NCI-H345 (cell line): Measurements from ENCODE around the gene CXCL3.
"Not testable (repeated sequence)": the region's sequence is repeated elsewhere in the genome, so short reads cannot be mapped to it uniquely, and the experiment has no call there.

Experiments
- DNase-seq: peaks from one replicate; lab custom pipeline; 2025; lab: John Stamatoyannopoulos, UW

CXCL3 gene

DNA sequence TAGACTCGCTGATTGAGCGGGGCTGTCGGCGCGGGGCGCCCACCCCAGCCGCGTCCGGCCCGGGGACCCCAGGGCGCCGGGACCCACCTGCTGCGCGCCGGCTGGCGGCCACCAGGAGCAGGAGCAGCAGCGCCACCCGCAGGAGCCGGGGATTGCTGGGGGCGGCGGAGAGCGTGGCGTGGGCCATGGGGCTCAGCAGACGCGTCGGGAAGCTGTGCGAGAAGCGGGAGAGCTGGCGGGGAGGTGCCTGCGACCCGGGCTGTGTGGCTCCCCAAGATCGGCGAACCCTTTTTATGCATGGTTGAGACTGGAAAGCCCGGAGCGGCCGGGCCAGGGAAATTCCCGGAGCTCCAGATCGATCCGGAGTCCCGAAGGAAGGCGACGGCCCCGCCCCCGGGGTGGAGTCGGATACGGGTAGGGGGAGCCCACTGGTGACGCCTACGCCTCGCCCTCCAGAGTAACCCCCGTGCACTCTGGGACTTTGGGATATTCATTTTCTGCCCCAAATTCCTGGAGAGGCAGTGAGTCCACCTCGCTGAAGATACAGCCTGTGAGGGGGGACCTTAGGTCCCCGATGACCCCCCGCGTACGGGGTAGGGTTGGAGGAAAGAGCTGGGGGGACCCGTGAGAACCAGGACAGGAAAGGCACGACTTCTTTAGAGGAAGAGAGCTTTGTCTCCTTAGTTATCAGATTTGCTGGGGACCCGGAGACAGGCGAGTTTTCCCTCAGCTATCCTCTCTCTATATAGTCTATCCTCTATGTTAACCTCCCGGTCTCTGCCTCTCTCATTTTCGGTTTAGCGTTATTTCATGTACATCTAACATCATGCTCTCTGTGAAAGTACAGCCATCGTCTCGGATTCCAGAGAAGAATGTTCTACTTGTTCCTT lies at the start of gene CXCL3:
CXCL3 (minus strand) TSS at position 265 of the 890 bp plus-strand sequence; CDS start at position 187, 78 bp downstream.
- peak; percentile 59 for DNase-seq

DNA sequence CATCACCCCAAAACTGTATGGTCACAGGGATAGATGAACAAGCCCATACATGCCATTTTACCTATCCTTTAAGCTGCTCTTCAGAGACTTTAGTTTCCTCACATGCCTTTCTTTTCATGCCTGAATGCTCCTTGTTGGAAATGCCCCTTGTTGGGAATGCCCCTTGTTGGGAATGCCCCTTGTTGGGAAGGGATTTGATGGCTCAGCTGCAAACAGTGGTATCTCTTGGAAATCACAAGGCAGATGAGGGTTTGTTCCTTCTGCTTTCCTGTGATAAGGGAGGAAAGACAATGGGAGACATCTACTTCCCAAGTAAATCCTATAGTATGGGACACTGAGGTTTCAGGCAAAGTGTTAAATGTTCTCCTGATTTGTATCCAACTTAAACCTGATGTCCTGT lies 49.0 kb upstream of the CXCL3 start:
- no peak for DNase-seq

DNA sequence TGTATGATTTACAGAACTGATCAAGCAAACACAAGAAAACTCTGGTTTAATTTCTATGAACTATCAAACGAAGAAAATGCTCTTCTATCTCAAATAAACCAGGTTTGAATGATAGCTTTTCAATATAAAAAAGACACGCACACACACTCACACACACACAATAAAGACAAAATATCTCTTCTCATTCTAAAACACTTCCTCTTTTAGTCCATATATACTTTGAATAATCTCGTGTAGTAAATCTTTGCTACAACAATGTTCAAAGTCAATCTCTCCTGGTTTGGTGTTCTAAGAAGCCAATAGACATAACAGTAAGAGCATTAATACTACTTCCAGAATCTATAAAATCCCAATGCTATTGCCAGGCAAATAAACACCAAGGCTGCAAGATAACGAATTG lies 47.2 kb upstream of the CXCL3 start:
- DNase-seq, result no peak

DNA sequence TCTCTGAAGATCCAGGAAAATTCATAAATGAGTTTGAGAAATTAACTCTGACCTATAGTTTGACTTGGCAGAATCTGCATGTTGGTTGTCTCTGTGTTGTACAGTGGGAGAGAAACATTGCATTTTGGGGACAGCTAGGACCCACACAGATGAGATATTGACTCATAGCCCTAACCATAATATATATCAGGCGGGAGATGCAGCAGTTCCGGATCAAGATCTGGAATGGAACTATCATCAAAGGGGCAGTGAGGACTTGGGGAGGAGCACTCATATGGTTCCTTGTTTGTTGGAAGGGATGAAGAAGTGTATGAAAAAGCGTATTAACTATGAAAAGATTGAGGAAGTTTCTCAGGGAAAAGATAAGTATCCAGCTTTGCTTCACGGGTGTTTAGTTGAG lies 46.5 kb upstream of the CXCL3 start:
- no peak for DNase-seq

DNA sequence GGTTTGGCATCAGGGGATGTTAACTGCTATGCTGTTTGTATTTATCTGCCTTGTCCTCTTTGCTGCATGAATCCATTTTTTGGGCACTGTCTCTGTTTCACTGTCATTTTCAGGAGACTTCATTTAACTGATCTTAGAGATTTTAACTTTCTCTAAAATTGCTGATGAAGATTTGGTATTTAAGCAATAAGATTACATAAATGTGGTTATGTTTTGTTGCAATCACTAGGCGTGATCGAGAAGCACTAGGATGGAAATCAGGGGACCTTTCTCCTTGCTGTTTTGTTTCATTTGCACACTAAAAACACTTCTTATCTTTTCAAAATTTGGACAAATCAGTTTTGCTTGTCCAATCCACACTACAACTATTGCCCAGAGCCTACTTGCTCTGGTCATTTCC lies 45.1 kb upstream of the CXCL3 start:
- DNase-seq, result no peak

DNA sequence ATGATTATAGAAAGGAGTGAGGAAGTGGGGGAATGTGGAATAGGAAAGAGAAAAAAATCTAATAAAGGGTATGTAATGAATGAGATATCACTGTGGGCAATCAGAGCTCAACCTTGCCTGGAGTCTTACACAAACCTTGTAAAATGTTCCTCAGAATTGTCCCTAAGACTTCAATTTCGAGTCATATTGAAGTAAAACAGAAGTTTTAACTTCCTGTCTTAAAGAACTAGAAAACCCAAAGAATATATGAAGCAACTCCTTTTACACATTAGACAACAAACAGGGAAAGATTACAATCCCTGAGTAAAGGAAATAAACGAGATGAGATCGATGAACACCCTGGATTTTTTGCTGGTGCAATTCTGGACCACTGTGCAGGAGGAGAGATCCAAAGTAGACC lies 42.5 kb upstream of the CXCL3 start:
- DNase-seq, result no peak

DNA sequence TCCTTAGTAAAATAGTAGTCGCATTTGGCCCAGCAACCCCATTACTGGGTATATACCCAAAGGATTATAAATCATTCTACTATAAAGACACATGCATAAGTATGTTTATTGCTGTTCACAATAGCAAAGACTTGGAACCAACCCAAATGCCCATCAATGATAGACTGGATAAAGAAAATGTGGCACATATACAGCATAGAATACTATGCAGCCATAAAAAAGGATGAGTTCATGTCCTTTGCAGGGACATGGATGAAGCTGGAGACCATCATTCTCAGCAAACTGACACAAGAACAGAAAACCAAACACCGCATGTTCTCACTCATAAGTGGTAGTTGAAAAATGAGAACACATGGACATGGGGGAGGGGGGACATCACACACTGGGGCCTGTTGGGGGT lies 41.9 kb upstream of the CXCL3 start:
- DNase-seq, result not testable (repeated sequence)

DNA sequence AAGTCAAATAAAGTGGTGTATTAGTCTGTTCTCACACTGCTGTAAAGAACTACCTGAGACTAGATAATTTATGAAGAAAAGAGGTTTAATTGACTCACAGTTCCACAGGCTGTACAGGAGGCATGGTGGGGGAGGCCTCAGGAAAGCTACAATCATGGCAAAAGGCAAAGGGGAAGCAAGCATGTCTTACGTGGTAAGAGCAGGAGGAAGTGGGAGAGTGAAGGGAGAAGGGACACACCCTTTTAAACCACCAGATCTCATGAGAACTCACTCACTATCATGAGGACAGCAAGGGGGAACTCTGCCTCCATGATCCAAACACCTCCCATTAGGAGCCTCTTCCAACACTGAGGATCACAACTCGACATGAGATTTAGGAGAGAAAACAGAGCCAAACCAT lies 40.5 kb upstream of the CXCL3 start:
- not testable (repeated sequence) for DNase-seq

DNA sequence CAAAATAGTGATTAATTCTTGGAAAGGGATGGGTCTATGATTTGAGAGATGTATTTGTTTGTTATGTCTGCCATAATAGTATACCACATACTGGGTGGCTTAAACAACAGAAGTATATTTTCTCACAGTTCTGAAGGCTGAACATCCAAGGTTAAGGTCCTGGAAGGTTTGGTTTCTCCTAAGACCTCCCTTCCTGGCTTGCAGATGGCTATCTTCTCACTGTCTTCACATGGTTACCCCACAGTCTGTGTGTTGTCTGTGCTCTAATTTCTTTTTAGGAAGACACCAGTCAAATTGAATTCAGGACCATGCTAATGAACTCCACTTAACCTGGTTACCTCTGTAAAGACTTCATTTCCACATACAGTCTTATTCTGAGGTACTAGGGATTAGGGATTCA lies 34.9 kb upstream of the CXCL3 start:
- no peak for DNase-seq

DNA sequence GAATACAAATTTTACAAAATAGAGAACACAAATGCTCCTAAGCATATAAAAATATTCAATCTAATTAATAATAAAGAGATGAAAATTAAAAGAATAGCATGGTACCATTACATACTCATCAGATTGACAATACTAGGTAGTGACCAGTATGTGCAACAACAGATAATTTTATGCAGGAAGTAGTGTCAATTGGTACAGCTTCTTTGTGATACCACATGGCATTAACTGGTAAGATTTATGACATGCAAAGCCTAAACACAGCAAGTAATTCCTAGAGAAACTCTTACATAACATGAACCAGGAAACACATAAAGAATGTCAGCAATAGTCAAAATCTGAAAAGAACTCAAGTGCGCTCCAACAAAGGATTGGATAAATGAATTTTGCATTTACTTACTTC lies 34.2 kb upstream of the CXCL3 start:
- no peak for DNase-seq

DNA sequence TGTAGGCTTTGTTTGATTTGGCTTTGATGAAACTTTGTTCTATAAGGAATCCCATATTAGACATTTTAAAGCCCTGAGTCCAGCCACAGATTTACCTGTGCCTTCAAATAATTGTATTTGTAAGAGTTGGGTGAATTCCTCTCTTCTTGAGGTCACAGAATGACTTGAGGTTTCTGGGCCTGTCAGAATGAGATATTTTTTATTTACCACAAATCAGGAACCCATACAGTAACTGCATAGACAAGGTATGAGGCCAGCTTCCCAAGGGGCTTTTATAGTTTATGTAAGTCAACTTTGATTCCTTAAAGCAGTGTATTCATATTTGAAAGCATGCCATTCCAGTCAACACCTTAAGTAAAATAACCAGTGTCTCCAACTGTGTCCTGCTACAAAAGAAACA lies 29.1 kb upstream of the CXCL3 start:
- DNase-seq, result no peak

DNA sequence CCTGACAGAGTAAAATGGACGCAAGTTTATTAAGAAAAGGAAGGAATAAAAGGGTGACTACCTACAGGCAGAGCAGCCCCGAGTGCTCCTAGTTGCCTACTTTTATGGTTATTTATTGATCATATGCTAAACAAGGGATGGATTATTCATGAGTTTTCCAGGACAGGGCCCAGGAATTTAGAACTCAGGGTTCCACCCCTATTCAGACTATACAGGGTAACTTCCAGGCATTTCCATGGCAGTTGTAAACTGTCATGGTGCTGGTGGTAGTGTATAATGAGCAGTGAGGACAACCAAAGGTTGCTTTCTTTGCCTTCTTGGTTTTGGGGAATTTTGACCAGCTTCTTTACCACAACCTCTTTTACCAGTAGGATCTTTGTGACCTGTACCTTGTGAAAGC lies 27.7 kb upstream of the CXCL3 start:
- DNase-seq, result no peak

DNA sequence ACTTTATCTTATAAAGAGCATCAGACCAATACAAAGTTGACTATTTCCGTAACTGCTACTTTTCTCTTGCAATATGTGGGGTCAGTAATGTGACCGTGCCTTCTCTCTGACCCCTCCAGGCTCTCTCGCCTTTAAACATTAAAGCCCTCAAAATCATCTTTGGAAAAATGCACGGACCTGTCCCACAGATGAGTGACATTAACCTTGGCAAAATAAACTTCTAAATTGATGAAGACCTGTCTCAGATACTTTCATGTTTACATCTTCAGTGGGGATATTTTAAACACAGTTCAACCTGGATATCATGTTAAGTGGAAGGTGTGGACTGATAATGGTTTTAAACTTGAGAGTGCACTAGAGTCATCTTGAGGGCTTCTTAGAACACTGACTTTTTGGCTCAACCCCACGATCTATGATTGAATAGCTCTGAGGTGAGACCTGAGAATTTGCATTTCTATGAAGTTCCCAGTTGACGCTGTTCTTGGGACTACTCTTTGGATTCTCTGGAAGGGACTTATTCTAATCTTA lies 26.7 kb upstream of the CXCL3 start:
- no peak for DNase-seq

DNA sequence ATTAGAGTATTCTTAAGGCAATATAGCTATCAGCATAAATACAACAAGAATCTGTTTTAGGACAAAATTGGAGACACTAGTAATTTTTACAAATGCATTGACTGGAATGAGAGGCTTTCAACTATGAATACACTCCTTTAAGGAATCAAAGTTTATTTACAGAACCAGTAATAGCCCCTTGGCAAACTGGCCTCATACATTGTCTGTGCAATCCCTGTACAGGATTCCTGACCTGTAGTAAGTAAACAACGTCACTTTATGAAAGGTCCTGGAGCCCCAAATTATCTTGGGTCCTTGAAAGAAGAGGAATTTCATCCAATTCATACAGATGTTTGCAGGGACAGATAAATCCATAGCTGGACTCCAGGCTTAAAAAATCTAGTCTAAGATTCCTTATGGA lies 25.4 kb upstream of the CXCL3 start:
- DNase-seq, result no peak

DNA sequence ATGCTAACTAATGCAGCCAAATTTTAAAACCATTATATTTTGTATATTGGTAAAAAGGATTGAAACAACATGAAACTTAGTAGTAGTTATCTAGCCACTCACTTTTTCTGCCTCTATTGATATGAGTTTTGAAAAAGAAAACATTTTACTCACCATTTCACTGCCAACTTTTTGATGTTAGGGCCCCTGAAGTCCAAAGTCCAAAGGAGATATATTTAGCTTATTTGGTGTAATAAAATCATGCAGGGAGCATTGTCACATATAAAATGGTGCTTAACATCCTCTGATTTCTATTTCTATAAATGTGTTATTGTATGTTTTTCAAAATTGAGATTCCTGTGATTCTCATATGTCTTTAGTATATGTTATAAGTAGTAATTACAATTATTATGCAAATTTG lies 24.5 kb upstream of the CXCL3 start:
- no peak for DNase-seq

DNA sequence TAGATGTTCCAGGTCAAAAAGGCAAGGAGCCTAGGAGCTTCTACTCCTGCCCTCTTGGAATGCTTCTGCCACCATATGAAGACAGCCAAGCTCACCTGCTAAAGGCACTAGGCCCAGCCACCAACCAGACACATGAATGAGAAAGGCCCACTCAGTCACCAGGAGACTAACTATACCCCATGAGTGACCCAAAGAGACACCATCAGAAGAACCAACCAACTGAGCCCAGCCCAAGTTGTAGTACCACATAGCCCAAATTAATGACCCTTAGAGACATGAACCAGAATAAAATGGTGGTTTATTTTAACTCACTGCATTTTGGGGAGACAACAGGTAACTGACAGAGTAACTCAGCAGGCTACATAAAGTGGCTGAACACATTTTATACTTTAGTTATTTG lies 22.9 kb upstream of the CXCL3 start:
- DNase-seq, result no peak

DNA sequence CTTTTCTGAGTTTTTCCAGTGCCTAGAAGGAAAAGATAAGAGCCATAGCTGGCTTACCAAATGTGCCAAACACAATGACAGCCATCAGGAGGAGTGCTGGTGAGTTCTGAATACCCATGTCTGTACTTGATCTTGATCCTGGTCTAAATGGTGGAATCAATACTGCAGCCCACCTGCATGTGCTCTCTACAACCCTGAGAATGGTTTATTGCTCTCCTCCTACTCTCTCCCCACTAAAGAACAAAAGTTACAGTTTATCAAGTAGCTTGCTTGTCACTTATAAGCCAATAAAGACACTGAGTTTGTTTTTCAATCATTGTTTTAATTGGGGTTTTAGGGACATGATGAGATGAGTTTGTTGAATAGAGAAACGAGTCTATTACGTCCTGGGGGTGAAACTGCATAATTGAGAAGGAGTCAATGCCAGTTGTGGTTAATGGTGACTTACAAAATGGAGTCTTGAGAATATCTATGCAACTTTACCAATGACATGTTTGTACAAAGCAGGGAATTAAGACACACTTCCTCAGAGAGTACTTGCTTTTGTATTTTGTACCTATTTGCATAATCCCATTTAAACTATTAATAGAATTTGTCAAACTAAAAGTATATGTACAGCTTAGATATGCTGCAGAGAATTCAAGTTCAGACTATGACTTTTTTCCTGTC lies 20.8 kb upstream of the CXCL3 start:
- no peak for DNase-seq

DNA sequence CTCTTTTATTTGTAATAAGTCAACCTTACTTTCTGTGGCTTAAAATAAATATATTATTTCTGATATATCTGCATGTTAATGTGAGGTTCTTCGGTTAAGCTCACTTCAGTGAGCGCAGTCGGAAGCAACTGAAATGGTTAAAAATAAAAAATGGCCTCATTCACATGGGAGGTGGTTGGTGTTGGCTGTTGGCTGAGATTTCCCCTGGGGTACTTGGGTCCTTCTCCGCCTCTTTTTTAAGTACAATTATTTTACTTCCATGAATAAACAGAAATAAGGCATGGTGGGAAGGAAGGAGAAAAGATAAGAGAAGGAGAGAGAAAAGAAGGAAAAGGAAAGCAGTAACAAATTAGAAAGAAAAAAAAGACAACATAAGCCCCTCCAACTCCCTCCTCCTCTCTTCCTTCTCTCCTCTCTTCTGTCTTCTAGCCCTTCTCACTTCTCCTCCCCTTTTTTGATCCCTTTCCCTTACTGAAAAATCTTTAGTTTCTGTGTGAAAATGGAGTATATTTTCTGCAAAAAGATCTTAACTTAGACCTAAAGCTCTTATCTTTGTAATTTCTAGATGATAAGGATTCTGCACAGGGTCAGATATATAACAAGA lies 19.7 kb upstream of the CXCL3 start:
- DNase-seq, result no peak

DNA sequence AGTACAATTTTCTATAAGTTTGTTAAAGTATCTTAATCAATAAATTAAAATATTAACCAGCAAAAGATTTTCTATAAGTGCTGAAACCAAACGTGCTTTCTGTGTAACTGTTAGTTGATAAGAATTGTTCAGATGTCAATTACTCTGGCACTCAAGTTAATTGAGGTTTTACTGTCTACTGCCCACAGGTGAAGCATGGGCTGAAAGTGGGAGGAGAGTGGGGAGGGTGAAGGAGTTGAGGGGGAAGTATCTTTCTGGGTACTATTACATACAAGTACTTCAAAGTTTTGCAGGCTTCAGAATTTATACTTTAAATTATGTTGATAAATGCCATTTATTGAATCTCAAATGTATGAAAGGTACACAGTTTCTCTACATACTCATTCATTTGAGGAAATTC lies 19.1 kb upstream of the CXCL3 start:
- DNase-seq, result no peak

DNA sequence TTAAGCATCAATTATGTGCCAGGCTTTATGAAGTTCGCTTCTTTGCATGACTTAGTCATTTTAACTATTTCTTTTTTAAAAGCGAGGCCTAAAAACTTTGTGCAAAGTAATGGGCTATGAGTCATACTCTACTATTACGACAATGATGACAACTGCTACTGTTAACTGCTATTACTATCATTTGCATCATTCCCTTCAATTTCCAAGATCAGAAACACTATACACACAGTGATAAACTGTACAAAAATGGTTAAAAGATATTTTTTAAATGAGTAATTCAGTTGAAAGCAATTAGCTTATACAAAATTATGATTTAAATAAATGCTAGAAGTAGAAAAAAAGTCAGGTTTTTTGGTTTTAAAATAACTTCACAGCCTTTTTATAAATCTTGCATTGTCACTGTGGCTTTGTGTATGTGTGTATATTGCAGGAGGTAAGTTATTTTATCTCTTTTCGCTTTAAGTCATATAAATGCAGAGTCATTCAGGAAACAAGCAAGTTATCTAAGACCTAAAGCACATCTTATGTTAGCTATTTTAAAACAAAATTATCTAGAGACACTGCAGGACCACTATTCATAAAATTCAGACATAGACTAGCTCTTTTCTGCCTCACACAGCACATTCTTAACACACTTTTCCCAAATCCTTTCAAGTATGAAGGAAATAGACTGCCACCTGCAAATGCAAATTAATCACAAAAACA lies 18.5 kb upstream of the CXCL3 start:
- no peak for DNase-seq

DNA sequence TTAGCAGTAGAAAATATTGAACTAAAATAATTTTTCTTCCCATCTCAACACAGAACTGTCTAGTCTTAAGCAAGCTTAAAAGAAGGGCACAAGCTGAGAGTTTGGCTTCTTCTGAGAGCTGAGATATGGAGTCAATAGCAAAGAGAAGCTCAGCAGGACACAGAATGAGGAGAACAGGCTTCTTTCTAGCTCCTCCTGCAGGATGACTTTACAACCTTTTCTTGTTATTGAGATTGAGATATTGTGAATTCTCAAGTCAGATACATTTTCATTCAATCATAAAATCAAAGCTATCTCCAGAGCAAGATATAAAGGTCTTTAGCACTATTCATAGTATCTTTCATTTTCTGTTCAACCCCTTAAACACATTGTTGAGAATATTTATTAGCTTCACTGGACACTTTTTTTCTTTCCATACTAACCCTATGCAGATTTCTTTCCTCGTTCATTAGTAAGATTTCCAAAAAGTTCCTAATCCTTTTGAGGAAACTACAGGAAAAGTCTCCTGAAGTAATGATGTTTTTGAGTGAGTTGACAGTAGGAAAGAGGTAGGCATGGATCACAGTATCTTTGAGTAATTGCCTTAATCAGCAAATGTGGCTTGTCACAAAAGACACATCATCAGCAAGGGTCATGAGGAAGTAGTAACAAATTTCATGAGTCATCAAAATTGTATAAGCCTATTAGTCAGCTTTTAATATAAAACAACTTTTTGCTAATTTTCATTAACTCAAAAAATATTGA lies 17.8 kb upstream of the CXCL3 start:
- no peak for DNase-seq

DNA sequence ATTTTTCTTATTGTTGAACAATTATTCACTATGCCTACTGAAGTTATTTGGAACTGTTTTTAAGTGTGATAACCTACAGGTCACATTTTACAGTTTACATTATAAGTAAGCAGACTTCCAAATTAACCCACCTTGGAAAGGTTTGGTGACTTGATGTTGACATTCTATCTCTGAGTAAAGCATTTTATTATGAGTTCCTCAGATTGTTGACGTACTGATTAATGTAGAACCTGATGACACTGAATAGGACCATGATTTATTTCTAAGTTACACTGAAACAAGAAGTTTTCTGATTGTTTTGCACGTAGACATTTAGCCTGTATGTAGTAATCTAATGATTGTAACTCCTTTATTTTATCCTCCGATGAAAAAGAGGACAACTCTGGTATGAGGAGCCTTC lies 17.0 kb upstream of the CXCL3 start:
- DNase-seq, result no peak
